GM12891 (cell line): ENCODE measurements around the gene SYNGAP1.

Experiments used
- DNase-seq: peaks from one replicate; pipeline ENCODE4 v3.0.0; 2011; ENCODE audit warnings: low spot score; ENCODE audit not compliant: insufficient read length
- FAIRE-seq: peaks from 2 replicates; lab custom pipeline; 2011; peaks lifted over from hg19 to GRCh38; lab: Jason Lieb, UNC
- PAX5 ChIP-seq: IDR thresholded peaks from 2 replicates; pipeline ENCODE4 v1.6.1; 2011; ENCODE audit warnings: low read length, moderate library complexity, mild to moderate bottlenecking; ENCODE audit not compliant: insufficient read depth, severe bottlenecking
- POLR2A ChIP-seq: IDR thresholded peaks from 2 replicates; pipeline ENCODE4 v1.6.1; 2011; ENCODE audit warnings: low read depth, low read length, control low read depth
- POLR2AphosphoS5 ChIP-seq: IDR thresholded peaks from 2 replicates; pipeline ENCODE4 v1.6.1; 2011; ENCODE audit warnings: low read depth, low read length, control low read depth
- POU2F2 ChIP-seq: IDR thresholded peaks from 2 replicates; pipeline ENCODE4 v1.6.1; 2011; ENCODE audit warnings: low read depth, mild to moderate bottlenecking, control low read depth, low read length, moderate library complexity
- SPI1 ChIP-seq: IDR thresholded peaks from 2 replicates; pipeline ENCODE4 v1.6.1; 2011; ENCODE audit warnings: low read depth, low read length, control low read depth
- TAF1 ChIP-seq: IDR thresholded peaks from 2 replicates; pipeline ENCODE4 v1.6.1; 2011; ENCODE audit warnings: low read depth, low read length, control low read depth

Gene SYNGAP1

DNA sequence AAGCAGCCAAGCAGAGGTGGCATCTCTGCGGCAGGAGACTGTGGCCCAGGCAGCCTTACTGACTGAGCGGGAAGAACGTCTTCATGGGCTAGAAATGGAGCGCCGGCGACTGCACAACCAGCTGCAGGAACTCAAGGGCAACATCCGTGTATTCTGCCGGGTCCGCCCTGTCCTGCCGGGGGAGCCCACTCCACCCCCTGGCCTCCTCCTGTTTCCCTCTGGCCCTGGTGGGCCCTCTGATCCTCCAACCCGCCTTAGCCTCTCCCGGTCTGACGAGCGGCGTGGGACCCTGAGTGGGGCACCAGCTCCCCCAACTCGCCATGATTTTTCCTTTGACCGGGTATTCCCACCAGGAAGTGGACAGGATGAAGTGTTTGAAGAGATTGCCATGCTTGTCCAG is 15.0 kb upstream of the SYNGAP1 start:
- FAIRE-seq, result no peak

DNA sequence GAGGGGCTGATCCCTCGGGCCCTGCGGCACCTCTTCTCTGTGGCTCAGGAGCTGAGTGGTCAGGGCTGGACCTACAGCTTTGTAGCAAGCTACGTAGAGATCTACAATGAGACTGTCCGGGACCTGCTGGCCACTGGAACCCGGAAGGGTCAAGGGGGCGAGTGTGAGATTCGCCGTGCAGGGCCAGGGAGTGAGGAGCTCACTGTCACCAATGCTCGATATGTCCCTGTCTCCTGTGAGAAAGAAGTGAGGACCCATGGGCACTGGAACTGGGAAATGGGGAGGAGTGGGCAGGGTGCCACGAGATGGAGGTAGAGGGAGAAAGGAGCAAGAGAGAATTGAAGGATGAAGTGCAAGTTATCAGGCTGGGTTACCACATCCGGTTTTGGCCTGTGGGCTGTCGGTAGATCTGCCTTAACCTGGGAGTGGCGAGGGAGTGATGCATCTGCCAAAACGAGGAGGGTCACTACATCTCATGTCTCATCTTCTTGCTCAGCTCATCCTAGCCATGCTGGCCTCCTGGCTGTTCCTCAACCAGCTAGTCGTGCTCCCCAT is 14.4 kb upstream of the SYNGAP1 start:
- FAIRE-seq, result no peak
- no peak for TF ChIP-seq TAF1
- TF ChIP-seq PAX5, result no peak
- TF ChIP-seq POLR2A, result no peak
- no peak for TF ChIP-seq POLR2AphosphoS5
- TF ChIP-seq SPI1, result no peak
- TF ChIP-seq POU2F2, result no peak
- no peak for DNase-seq

More for the DNA sequence above, 15.0 kb upstream of the SYNGAP1 start:
- TF ChIP-seq POU2F2 (no peak), TAF1 (no peak), PAX5 (no peak), SPI1 (no peak), POLR2AphosphoS5 (no peak), POLR2A (no peak)
- no peak for DNase-seq

DNA sequence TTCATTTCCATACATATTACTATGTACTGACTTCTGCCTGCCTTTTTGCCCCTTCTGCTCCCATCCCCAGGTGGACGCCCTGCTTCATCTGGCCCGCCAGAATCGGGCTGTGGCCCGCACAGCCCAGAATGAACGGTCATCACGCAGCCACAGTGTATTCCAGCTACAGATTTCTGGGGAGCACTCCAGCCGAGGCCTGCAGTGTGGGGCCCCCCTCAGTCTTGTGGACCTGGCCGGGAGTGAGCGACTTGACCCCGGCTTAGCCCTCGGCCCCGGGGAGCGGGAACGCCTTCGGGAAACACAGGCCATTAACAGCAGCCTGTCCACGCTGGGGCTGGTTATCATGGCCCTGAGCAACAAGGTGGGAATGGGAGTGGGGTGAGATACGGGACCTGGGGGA is 13.7 kb upstream of the SYNGAP1 start:
- no peak for TF ChIP-seq SPI1
- TF ChIP-seq POLR2A, result no peak
- no peak for TF ChIP-seq TAF1
- TF ChIP-seq PAX5, result no peak
- TF ChIP-seq POU2F2, result no peak
- TF ChIP-seq POLR2AphosphoS5, result no peak
- no peak for DNase-seq
- FAIRE-seq, result no peak

DNA sequence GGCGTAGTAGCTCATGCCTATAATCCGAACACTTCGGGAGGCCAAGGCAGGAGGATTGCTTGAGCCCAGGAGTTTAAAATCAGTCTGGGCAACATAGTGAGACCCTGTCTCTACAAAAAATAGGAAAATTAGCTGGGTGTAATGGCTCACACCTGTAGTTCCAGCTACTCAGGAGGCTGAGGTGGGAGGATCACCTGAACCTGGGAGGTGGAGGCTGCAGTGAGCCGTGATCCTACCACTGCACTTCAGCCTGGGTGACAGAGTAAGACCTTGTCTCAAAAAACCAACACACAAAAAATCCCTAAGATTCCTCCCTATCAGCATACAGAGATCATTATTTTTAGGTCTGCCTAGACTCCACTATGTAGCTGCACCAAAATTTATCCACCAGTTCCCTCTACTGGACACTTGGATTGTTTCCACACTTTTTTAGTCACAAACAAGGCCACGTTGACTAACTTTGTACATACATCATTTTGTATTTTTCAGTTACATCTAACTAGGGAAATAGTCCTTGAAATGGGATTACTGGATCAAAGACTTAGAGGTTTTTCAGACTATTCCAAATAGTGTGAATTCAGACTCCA is 12.6 kb upstream of the SYNGAP1 start:
- DNase-seq, result no peak
- no peak for FAIRE-seq
- TF ChIP-seq POU2F2 (no peak), TAF1 (no peak), PAX5 (no peak), POLR2AphosphoS5 (no peak), SPI1 (no peak)

DNA sequence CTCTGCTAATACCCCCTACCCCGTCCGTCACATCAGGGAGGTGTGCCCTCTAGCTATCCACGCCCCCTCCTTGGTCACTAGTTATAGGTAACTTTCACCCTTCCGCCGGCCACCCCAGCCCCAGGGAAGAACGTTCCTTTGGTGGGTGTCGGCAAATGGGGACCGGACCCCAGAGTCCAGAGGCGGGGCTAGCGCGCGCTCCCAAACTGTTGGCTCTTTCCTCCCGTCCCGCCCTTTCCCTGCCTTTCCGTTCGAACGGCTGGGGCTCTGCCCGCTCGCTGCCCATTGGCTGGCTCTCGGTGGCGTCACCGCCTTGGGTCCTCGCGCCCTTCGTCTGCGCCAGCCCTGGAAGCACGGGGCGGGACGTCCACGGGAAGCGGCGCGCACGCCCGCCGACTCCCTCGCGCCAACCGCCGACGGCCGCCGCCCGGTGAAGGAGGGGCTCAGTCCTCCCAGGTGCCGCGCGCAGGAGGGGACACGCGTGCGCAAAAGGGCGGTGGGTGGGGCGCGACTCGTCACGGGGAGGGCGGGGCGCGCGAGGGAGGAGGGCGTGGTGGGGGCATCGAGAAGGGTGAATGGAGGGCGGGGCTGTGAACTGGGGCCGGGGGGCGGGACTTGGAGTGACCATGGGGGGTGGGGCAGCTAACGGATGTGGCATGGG is 9.7 kb upstream of the SYNGAP1 start:
- peak; percentile 97 for DNase-seq
- FAIRE-seq, result peak; percentile 99

DNA sequence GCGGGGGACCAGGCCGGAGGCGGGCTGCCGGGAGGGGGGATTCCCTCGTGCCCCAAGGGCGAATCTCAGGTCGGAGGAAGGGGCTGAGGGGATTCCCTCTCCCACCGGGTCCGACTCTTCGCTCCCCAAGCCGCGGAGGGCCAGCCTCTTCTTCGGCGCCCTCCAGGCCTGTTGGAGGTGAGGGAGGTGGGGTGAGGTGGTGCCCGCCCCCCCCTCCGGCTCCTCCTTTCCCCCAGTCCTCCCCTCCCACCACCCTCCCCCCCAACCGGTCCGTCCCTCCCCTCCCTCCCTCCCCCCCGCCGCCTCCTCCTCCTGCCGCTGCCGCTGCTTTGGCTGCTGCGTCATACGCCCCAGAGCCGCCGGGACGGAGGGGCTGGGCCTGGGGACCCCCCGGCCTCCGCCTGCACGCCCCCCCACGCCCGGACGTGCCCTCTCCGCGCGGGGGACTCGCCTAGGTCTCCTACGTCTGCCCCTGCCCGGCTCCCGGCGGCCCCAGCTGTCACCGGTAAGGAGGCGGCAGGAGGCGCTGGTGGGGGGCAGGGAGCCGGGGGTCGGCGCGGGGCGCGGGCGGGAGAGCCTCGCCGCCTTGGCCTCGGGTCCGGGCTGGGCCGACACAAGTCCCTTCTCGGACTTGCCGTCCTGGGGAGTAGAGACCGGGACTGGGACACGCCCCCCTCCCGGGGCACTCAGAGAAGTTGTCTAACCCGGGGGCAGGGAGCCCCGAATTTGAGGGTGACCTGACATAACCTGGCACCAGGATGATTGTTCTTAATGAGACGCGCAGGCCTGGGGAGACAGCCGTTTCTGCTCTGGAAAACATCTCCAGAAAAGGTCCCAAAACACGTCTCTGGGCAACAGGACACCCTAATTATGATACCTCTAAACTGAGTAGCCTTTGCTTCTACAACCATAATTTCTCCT is 8.9 kb upstream of the SYNGAP1 start, which contains the start of gene PHF1:
PHF1 (plus strand) TSS at position 304 of the 921 bp plus-strand sequence. CDS start 1,250 bp downstream, outside the sequence.
- DNase-seq (peak; percentile 75), FAIRE-seq (no peak)
- TF ChIP-seq TAF1, result no peak
- TF ChIP-seq SPI1, result no peak
- TF ChIP-seq PAX5, result peak; percentile 2
- TF ChIP-seq POU2F2, result no peak

More for the DNA sequence above, 9.7 kb upstream of the SYNGAP1 start:
- TF ChIP-seq SPI1 (no peak), POLR2A (no peak), POLR2AphosphoS5 (peak; percentile 68; the same call in 1 of the 2 replicates), TAF1 (no peak), POU2F2 (peak; percentile 9; the same call in 1 of the 2 replicates), PAX5 (no peak)

DNA sequence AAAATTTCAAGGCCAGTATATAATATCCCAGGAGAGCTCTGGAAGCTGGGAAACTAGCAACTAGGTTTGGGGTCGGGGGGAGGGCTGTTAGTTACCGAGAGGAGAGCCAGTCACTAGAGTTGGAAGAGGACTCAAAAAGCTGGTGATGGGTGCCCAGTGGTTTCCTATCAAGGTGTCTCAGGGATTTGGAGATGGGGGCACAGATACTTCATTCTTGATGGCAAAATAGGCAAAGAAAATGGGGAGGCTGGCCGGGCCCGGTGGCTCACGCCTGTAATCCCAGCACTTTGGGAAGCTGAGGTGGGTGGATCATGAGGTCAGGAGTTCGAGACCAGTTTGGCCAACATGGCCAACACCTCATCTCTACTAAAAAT is 8.2 kb upstream of the SYNGAP1 start:
- DNase-seq (no peak), FAIRE-seq (no peak)
- TF ChIP-seq POLR2A (no peak), PAX5 (no peak), TAF1 (no peak), SPI1 (no peak), POLR2AphosphoS5 (no peak), POU2F2 (no peak)

DNA sequence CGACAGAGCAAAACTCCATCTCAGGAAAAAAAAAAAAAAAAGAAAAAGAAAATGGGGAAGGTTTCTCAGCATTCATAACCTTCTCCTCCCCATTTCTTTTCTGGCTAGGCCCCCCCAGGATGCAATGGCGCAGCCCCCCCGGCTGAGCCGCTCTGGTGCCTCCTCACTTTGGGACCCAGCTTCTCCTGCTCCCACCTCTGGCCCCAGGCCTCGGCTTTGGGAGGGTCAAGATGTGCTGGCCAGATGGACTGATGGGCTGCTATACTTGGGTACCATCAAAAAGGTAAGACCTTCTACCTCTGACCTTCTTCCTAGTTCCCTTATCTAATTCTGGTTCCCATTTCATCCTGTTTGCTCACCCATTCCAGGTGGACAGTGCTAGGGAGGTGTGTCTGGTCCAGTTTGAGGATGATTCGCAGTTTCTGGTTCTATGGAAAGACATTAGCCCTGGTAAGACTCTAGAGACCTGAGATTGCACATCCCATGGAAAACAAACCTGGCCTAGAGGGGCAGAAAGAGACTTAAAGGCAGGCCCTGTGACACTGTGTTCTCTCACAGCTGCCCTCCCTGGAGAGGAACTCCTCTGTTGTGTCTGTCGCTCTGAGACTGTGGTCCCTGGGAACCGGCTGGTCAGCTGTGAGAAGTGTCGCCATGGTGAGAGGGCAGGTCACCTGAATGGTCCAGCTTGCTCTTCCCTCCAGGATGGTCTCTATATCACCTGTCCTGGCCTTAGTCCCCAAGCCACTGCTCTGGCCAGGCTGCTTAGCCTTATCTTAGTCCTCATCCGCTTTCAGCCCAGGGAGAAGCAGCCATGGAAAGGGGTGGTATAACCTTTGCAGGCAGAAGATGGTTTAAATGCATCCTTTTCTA is 7.5 kb upstream of the SYNGAP1 start:
- DNase-seq, result no peak
- no peak for FAIRE-seq
- TF ChIP-seq POLR2AphosphoS5 (no peak), SPI1 (no peak), PAX5 (no peak), TAF1 (no peak), POLR2A (no peak), POU2F2 (no peak)
